Small intestine (tissue), 7 donors: ENCODE data around the gene NCAPH2. TPM values are rescaled to one million over a fixed set of nuclear protein-coding genes. Genes with fewer than 3 reads are reported as not detected.
"Not testable (repeated sequence)": the region's sequence is repeated elsewhere in the genome, so short reads cannot be mapped to it uniquely, and the experiment has no call there.

Experiments
- DNase-seq, 2 donors: peaks; one replicate each; pipeline versions ENCODE4 v3.0.0 to v3.0.0-alpha.2; 2013
- FAIRE-seq: peaks from 2 replicates; lab custom pipeline; 2012; peaks lifted over from hg19 to GRCh38; lab: Jason Lieb, UNC
- H3K27ac ChIP-seq, 3 donors: one replicate each; pipeline ENCODE4 v1.5.1; 2013; ENCODE audit warnings: low read length in 2 of 3, mild to moderate bottlenecking in 2 of 3, control low read depth in 1 of 3, inconsistent platforms in 1 of 3, low read depth in 1 of 3, moderate library complexity in 1 of 3
- H3K27me3 ChIP-seq, 3 donors: one replicate each; pipeline ENCODE4 v1.6.1; 2013; ENCODE audit warnings: low read length in 3 of 3, inconsistent platforms in 1 of 3; ENCODE audit not compliant: control insufficient read depth in 3 of 3, insufficient read depth in 3 of 3
- H3K36me3 ChIP-seq, 3 donors: one replicate each; pipeline ENCODE4 v1.6.1; 2013; ENCODE audit warnings: low read length in 3 of 3, inconsistent platforms in 1 of 3, low read depth in 1 of 3, mild to moderate bottlenecking in 1 of 3, moderate library complexity in 1 of 3; ENCODE audit not compliant: control insufficient read depth in 3 of 3, insufficient read depth in 2 of 3
- H3K4me1 ChIP-seq, 3 donors: one replicate each; pipeline ENCODE4 v1.6.1; 2013; ENCODE audit warnings: low read length in 2 of 3, inconsistent platforms in 1 of 3, low read depth in 1 of 3, mild to moderate bottlenecking in 1 of 3, moderate library complexity in 1 of 3; ENCODE audit not compliant: control insufficient read depth in 3 of 3, insufficient read depth in 2 of 3
- H3K4me3 ChIP-seq, 3 donors: one replicate each; pipeline ENCODE4 v1.5.1; 2013; ENCODE audit warnings: low read length in 3 of 3, control low read depth in 1 of 3, inconsistent platforms in 1 of 3, low read depth in 1 of 3, mild to moderate bottlenecking in 1 of 3, moderate library complexity in 1 of 3
- H3K9me3 ChIP-seq, 2 donors: one replicate each; pipeline ENCODE4 v1.6.1; 2013; ENCODE audit warnings: low read depth in 1 of 2, low read length in 1 of 2; ENCODE audit not compliant: control insufficient read depth in 2 of 2, insufficient read depth in 1 of 2
- WGBS, 3 donors: extraction: QIAGEN DNeasy Blood & Tissue Kit; methylation state at CpG; one replicate each; pipeline ENCODE4 v1.1.7; 2013; 5-methylcytosine and 5-hydroxymethylcytosine counted together
- polyA plus RNA-seq, 4 donors: library from polyadenylated mRNA; stranded (reverse) in 3 of 4; unstranded in 1 of 4; fragments of 200-250 nt in 3 of 4; fragments of 120-200 nt in 1 of 4; gene quantifications; one replicate each; pipeline versions ENCODE4 v1.2.1 to v1.2.3, GENCODE V29; 2013
- donor health status: healthy with polysubstance abuse.
- donor health status: control.
- donor health status: control.
- donor health status: Bipolar disorder and iron deficiency.
- donor health status: healthy.

NCAPH2 gene
- polyA plus RNA-seq, 4 donors = 29.3 to 45.9 (median 39.8) TPM

DNA sequence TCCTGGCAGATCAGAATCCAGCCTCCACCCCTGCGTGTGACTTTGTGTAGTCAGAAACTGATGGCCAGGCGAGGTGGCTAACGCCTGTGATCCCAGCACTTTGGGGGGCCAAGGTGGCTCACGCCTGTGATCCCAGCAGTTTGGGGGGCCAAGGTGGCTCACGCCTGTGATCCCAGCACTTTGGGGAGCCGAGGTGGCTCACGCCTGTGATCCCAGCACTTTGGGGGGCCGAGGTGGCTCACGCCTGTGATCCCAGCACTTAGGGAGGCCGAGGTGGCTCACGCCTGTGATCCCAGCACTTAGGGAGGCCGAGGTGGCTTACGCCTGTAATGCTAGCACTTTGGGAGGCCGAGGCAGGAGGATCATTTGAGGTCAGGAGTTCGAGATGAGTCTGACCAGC, 5.2 kb downstream of the NCAPH2 start:
- no peak for DNase-seq
- 96 to 98% (median 96%) methylated on average over 15 of the region's 15 CpGs for WGBS, 3 donors
- no peak for FAIRE-seq
- Histone ChIP-seq H3K36me3 (peaks cover 3 to 49% (median 5%) of the 10 kb centered on the region in 3 donors), H3K27me3 (no peaks in the 10 kb centered on the region), H3K4me3 (no peak overlapping the region), H3K27ac (no peak overlapping the region), H3K9me3 (no peaks in the 10 kb centered on the region), H3K4me1 (peaks cover 0 to 10% (median 0%) of the 10 kb centered on the region in 3 donors)

GRCh38 chr22:50516068-50516467, 8.0 kb downstream of the NCAPH2 start:
- 91 to 98% (median 93%) methylated on average over 8 of the region's 8 CpGs for WGBS, 3 donors
- no peak for FAIRE-seq

DNA sequence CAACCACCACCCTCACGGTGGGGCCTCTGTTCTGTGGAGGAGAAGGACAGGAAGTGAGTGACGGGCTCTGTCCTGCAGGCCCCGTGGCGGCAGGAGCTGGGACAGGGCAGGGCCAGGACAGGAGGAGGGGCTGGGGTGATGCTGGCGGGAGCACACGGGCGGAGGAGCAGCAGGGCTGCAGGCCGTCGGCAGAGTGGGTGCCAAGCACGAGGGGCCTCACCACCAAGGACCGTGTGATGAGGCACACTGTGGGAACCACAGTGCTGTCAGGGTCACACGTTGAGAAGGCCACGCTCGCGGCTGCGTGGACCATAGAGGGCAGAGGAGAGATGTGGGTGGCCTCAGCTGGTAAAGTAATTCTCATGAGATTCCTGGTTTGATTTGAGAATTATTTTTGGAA, 8.9 kb downstream of the NCAPH2 start:
- Histone ChIP-seq H3K4me3 (no peak overlapping the region), H3K27me3 (no peaks in the 10 kb centered on the region), H3K9me3 (no peaks in the 10 kb centered on the region), H3K4me1 (no peaks in the 10 kb centered on the region), H3K36me3 (peaks cover 5 to 75% (median 8%) of the 10 kb centered on the region in 3 donors), H3K27ac (no peak overlapping the region)
- WGBS, 3 donors = 83 to 85% (median 84%) methylated on average over 16 of the region's 16 CpGs
- FAIRE-seq = no peak
- DNase-seq = no peak

More at GRCh38 chr22:50516068-50516467, 8.0 kb downstream of the NCAPH2 start:
- Histone ChIP-seq H3K36me3 (peaks cover 3 to 67% (median 5%) of the 10 kb centered on the region in 3 donors), H3K4me3 (no peak overlapping the region), H3K4me1 (no peaks in the 10 kb centered on the region), H3K27me3 (no peaks in the 10 kb centered on the region), H3K27ac (no peak overlapping the region), H3K9me3 (no peaks in the 10 kb centered on the region)
- DNase-seq = no peak

- H3K27ac ChIP-seq = no peak overlapping the region
- peaks cover 0 to 5% (median 0%) of the 10 kb centered on the region in 3 donors for H3K4me1 ChIP-seq
- FAIRE-seq (no peak), DNase-seq (no peak)
- no peak overlapping the region for H3K4me3 ChIP-seq
- no peaks in the 10 kb centered on the region for H3K27me3 ChIP-seq
- 86 to 90% (median 88%) methylated on average over 20 of the region's 20 CpGs for WGBS, 3 donors
- no peaks in the 10 kb centered on the region for H3K9me3 ChIP-seq
- H3K36me3 ChIP-seq = peaks cover 5 to 81% (median 13%) of the 10 kb centered on the region in 3 donors
Observed at GRCh38 chr22:50517495-50518260, 9.7 kb downstream of the NCAPH2 start.

DNA sequence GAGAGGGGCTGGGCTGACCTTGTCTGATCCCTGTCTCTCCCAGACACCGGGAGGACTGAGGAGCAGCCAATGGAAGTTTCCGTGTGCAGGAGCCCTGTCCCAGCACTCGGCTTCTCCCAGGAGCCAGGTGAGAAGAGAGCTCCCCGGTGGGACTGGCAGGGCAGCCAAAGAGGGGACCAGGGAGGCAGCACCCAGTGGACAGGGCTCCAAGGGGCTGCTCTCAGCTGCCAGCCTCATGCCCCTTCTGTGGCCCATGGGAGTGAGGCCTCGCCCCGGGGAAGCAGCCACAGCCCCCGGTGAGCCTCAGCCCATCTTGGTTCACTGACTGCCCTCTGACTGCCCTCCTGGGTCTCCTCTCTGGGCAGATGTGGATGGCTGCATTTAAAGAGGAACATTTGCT, 10.6 kb downstream of the NCAPH2 start:
- DNase-seq = no peak
- no peak overlapping the region for H3K27ac ChIP-seq
- H3K36me3 ChIP-seq = peaks cover 8 to 84% (median 13%) of the 10 kb centered on the region in 3 donors
- H3K27me3 ChIP-seq = no peaks in the 10 kb centered on the region
- 94 to 95% (median 94%) methylated on average over 7 of the region's 7 CpGs for WGBS, 3 donors
- H3K4me1 ChIP-seq = peaks cover 0 to 13% (median 1%) of the 10 kb centered on the region in 3 donors
- no peaks in the 10 kb centered on the region for H3K9me3 ChIP-seq
- no peak for FAIRE-seq
- H3K4me3 ChIP-seq = no peak overlapping the region

GRCh38 chr22:50519151-50519550, 11.1 kb downstream of the NCAPH2 start:
- H3K36me3 ChIP-seq = peaks cover 8 to 88% (median 13%) of the 10 kb centered on the region in 3 donors
- H3K4me3 ChIP-seq = no peak overlapping the region
- H3K4me1 ChIP-seq = peaks cover 0 to 18% (median 1%) of the 10 kb centered on the region in 3 donors
- H3K27ac ChIP-seq = no peak overlapping the region
- no peak for DNase-seq
- H3K27me3 ChIP-seq = no peaks in the 10 kb centered on the region
- H3K9me3 ChIP-seq = no peaks in the 10 kb centered on the region
- no peak for FAIRE-seq
- 95 to 97% (median 97%) methylated on average over 7 to 8 of the region's 8 CpGs for whole genome bisulfite sequencing, 3 donors

- not testable (repeated sequence) for H3K27me3 ChIP-seq, H3K27ac ChIP-seq, DNase-seq, H3K4me3 ChIP-seq, FAIRE-seq, H3K9me3 ChIP-seq
- H3K36me3 ChIP-seq = peaks cover 8 to 80% (median 13%) of the 10 kb centered on the region in 3 donors
- WGBS, 3 donors = 95 to 97% (median 97%) methylated on average over 8 of the region's 8 CpGs
- H3K4me1 ChIP-seq = peaks cover 0 to 25% (median 1%) of the 10 kb centered on the region in 3 donors
Observed at GRCh38 chr22:50520184-50520583, 12.2 kb downstream of the NCAPH2 start.

DNA sequence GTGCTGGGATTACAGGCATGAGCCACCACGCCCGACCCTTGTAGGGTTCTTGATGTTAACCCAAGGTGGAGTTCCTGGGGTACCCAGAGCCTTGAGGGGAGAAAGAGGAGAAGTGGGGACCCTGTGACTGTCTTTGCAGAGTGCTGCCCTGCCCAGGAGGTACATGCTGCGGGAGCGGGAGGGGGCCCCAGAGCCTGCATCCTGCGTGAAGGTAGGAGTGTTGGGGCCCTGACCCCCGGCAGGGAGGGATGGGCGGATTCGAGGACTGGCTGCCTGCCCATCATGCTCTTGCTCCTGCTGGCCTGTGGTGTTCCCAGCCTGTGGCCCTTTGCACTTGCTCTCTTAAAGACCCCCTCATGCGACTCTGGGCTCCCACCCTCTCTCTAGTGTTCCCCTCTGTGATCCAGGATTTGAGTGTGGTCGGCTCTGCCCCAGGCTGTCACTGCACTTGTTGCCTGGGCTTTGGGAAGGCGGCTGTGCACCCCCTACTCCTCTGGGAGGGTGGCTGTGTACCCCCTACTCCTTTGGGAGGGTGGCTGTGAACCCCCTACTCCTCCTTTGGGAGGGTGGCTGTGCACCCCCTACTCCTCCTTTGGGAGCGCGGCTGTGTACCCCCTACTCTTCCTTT, 12.9 kb downstream of the NCAPH2 start:
- Histone ChIP-seq H3K9me3 (no peaks in the 10 kb centered on the region), H3K4me3 (no peak overlapping the region), H3K27me3 (no peaks in the 10 kb centered on the region), H3K27ac (no peak overlapping the region), H3K4me1 (peaks cover 0 to 25% (median 1%) of the 10 kb centered on the region in 3 donors), H3K36me3 (peaks cover 8 to 77% (median 13%) of the 10 kb centered on the region in 3 donors)
- FAIRE-seq = no peak
- 94 to 96% (median 94%) methylated on average over 11 to 13 of the region's 13 CpGs for WGBS, 3 donors
- no peak for DNase-seq
